HG03457 (cell line): Measurements from ENCODE around the gene GFOD1.
"Not testable (repeated sequence)": the region's sequence is repeated elsewhere in the genome, so short reads cannot be mapped to it uniquely, and the experiment has no call there.

Experiments used
- ATAC-seq: cut with Tn5 transposase; IDR thresholded peaks from one replicate; pipeline ENCODE4 v1.9.1; 2021; ENCODE audit warnings: moderate number of reproducible peaks; ENCODE audit not compliant: unreplicated experiment

GFOD1 gene

GRCh38 chr6:13511913-13512717 is 24.7 kb upstream of the GFOD1 start:
- ATAC-seq: no peak

GRCh38 chr6:13511141-13511571 is 23.8 kb upstream of the GFOD1 start:
- not testable (repeated sequence) for ATAC-seq

- ATAC-seq: not testable (repeated sequence)
Measured at GRCh38 chr6:13510433-13510832, 23.0 kb upstream of the GFOD1 start.

- no peak for ATAC-seq
Measured at GRCh38 chr6:13508711-13509705, 21.6 kb upstream of the GFOD1 start.

- ATAC-seq: no peak
Measured at GRCh38 chr6:13507306-13507860, 20.0 kb upstream of the GFOD1 start.

- no peak for ATAC-seq
Measured at GRCh38 chr6:13505345-13505734, 17.9 kb upstream of the GFOD1 start.

- ATAC-seq: no peak
Measured at GRCh38 chr6:13504611-13505344, 17.4 kb upstream of the GFOD1 start.

GRCh38 chr6:13500915-13501314 is 13.5 kb upstream of the GFOD1 start:
- no peak for ATAC-seq

GRCh38 chr6:13500264-13500663 is 12.9 kb upstream of the GFOD1 start:
- ATAC-seq: no peak

GRCh38 chr6:13496513-13497190 is 9.3 kb upstream of the GFOD1 start:
- no peak for ATAC-seq

- no peak for ATAC-seq
Measured at GRCh38 chr6:13495818-13496217, 8.4 kb upstream of the GFOD1 start.

- ATAC-seq: no peak
Measured at GRCh38 chr6:13495112-13495776, 7.8 kb upstream of the GFOD1 start.

GRCh38 chr6:13494137-13494536 is 6.7 kb upstream of the GFOD1 start:
- ATAC-seq: no peak

- ATAC-seq: no peak
Measured at GRCh38 chr6:13493147-13493546, 5.7 kb upstream of the GFOD1 start.

- no peak for ATAC-seq
Measured at GRCh38 chr6:13492357-13492756, 5.0 kb upstream of the GFOD1 start.

- ATAC-seq: no peak
Measured at GRCh38 chr6:13491538-13491937, 4.1 kb upstream of the GFOD1 start.

- no peak for ATAC-seq
Measured at GRCh38 chr6:13490402-13490801, 3.0 kb upstream of the GFOD1 start.

- no peak for ATAC-seq
Measured at GRCh38 chr6:13488896-13489237, 1.5 kb upstream of the GFOD1 start.

- ATAC-seq: no peak
Measured at GRCh38 chr6:13488015-13488895, 855 bp upstream of the GFOD1 start.
